ENCODE results near the gene NTRK2.

DNA sequence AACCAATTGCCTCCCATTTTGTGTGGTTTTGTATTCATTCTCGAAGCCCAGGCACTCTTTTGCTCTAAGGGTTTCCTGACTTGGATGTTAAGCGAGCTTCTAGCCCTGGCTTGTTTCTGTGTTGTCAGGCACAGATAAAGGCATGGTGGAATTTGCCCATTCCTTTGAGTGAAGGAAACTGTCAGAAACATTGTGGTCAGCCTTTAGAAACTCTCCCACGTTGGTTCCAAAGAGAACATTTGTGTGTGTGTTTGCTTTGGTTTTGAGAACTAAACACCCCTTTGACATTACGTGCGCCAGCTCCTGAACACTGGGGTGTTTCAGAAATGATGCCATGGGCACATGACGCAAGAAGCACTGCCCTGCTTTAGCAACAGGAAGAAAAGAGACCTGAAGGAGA, 320.9 kb downstream of the NTRK2 start:
- TF ChIP-seq, protein P1, sequence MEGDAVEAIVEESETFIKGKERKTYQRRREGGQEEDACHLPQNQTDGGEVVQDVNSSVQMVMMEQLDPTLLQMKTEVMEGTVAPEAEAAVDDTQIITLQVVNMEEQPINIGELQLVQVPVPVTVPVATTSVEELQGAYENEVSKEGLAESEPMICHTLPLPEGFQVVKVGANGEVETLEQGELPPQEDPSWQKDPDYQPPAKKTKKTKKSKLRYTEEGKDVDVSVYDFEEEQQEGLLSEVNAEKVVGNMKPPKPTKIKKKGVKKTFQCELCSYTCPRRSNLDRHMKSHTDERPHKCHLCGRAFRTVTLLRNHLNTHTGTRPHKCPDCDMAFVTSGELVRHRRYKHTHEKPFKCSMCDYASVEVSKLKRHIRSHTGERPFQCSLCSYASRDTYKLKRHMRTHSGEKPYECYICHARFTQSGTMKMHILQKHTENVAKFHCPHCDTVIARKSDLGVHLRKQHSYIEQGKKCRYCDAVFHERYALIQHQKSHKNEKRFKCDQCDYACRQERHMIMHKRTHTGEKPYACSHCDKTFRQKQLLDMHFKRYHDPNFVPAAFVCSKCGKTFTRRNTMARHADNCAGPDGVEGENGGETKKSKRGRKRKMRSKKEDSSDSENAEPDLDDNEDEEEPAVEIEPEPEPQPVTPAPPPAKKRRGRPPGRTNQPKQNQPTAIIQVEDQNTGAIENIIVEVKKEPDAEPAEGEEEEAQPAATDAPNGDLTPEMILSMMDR (conservative IDR thresholded peaks at IDR 0.05; ENCODE audit: low read depth, low read length): no peak
- TF ChIP-seq EZH2 (IDR thresholded peaks at IDR 0.05; ENCODE audit: borderline replicate concordance, low read depth, low read length, poor library complexity, severe bottlenecking): no peak

All from A673 (cell line).